Measurements from ENCODE around the gene P2RX4.
"Not testable (repeated sequence)": the region's sequence is repeated elsewhere in the genome, so short reads cannot be mapped to it uniquely, and the experiment has no call there.

Gene P2RX4

DNA sequence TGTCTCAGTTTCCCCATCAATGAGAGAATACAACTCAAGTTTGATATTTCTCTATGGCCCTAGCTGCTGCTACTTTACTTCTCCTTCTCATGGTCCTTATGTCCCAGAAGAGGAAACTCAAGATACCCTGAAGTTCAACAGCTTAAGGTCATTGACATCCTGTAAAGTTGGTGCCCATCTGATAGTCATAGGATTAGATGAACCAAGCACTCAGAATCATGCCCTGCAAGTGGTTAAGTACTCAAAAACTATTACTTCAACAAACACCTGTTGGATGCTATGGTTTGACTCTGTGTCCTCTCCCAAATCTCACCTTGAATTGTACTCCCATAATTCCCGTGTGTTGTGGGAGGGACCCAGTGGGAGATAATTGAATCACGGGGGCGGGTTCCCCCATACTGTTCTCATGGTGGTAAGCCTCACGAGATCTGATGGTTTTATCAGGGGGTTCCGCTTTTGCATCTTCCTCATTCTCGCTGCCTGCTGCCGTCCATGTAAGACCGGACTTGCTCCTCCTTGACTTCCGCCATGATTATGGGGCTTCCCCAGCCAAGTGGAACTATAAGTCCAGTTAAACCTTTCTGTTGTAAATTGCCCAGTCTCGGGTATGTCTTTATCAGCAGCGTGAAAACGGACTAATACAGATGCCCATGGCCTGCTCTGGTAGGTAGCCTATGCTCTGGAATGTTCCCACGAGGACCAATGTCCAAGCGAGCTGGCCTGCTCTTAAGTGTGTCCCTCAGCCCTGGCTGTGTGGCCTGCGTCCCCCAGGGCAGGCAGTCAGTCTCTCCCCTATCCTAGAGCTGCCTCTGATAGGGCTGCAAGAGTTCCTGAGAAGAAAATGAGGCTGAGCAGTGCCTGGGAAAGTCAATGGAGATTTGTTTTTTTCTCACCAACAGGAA, 68.5 kb downstream of the P2RX4 start:
- no peak for DNase-seq (ENCODE audit: low read depth)
- H3K4me3 ChIP-seq (ENCODE audit: low read depth, low read length): no peak overlapping the region
- TF ChIP-seq, protein P1, sequence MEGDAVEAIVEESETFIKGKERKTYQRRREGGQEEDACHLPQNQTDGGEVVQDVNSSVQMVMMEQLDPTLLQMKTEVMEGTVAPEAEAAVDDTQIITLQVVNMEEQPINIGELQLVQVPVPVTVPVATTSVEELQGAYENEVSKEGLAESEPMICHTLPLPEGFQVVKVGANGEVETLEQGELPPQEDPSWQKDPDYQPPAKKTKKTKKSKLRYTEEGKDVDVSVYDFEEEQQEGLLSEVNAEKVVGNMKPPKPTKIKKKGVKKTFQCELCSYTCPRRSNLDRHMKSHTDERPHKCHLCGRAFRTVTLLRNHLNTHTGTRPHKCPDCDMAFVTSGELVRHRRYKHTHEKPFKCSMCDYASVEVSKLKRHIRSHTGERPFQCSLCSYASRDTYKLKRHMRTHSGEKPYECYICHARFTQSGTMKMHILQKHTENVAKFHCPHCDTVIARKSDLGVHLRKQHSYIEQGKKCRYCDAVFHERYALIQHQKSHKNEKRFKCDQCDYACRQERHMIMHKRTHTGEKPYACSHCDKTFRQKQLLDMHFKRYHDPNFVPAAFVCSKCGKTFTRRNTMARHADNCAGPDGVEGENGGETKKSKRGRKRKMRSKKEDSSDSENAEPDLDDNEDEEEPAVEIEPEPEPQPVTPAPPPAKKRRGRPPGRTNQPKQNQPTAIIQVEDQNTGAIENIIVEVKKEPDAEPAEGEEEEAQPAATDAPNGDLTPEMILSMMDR (conservative IDR thresholded peaks at IDR 0.05; ENCODE audit: low read depth, low read length): no peak

DNA sequence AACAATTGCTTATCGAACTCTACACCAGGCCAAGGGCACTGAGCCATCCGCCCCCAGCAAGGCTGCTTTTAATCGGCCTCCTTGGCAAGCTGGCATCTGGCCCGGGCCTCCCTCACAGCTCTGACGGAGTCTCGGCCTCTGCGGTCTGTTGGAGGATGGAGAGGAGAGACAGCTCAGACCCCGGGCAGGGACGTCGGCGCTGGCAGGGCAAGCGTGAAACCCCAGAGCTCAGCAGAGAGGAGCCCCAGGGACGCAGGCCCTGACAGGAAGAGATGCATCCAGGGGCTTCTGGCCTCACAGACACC, 69.1 kb downstream of the P2RX4 start:
- no peak for DNase-seq (ENCODE audit: low read depth)
- TF ChIP-seq, protein P1 (conservative IDR thresholded peaks at IDR 0.05; ENCODE audit: low read depth, low read length): no peak
- H3K4me3 ChIP-seq (ENCODE audit: low read depth, low read length): no peak overlapping the region

DNA sequence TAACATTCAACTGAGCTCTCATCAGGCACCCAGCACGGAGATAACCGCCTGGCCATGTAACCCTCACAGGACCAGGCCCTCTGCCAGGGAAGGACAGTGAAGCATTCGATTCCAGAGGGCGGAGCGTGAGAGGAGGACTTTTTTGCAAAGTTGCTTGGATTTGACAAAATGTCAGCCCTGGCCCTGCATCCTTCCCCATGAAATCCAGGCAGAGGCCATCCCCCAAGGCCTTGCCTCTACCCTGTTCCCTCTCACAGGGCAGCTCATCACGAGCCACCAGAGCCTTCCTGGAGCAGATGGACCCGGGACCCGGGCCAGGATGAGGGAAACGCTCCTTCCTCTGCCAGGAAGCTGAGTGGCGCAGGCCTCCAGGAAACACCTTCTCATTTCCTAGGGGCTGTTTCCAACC, 69.6 kb downstream of the P2RX4 start:
- TF ChIP-seq, protein P1 (conservative IDR thresholded peaks at IDR 0.05; ENCODE audit: low read depth, low read length): no peak
- no peak overlapping the region for H3K4me3 ChIP-seq (ENCODE audit: low read depth, low read length)
- DNase-seq (ENCODE audit: low read depth): no peak

DNA sequence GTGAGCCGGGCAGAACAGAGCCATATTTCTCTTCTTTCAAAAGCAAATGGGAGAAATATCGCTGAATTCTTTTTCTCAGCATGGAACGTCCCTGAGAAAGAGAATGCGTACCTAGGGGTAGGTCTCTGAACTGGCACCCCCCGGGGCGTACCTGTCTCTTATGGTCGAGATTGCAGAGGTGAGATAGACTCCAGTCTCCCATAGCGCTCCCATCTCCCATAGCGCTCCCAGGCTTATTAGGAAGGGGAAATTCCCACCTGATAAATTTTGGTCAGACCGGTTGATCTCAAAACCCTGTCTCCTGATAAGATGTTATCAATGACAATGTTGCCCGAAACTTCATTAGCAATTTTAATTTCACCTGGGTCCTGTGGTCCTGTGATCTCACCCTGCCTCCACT, 70.6 kb downstream of the P2RX4 start:
- DNase-seq (ENCODE audit: low read depth); H3K4me3 ChIP-seq (ENCODE audit: low read depth, low read length): not testable (repeated sequence)

DNA sequence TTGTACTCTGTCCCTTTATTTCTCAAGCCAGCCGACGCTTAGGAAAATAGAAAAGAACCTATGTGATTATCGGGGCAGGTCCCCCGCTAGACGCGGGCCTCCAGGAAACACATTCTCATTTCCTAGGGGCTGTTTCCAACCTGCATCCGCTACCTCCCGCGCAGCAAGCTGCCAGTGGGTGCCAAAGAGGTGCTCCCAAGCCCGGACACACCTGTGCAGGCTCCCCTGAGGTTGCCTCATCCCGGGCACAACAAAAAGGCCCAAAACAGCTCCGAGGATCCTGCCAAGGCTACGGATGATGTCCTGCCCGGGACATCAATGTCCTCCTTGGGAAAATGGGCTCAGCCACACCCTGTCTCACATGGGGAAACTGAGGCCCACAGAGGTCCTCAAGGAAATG, 71.2 kb downstream of the P2RX4 start:
- not testable (repeated sequence) for H3K4me3 ChIP-seq (ENCODE audit: low read depth, low read length); DNase-seq (ENCODE audit: low read depth)

DNA sequence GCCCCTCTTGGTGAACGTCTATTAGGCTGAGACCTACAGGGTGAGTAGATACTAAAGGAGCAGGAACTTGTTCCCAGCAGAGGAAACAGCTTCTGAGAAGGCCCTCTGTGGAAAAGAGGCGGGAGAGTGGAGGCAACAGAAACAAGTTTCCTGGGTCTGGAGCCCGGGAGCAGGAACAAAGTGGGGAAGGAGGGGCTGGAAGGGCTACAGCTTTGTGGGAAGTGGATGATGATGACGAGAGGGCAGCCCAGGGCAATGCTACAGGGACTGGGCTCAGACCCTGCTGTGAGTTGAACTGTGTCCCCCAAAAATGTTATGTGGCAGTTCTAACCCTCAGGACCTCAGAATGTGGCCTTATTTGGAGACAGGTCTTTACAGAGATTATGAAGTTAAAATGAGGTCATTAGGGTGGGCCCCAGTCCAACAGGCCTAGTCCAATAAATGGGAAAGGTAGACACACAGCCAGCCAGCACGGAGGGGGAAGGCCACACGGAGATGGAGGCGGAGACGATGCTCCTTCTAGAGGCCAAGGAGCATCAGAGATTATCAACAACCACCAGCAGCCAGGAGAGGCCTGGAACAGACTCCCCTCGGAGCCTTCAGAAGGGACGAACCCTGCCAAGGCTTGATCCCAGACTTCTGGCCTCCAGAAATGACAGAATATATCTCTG, 72.3 kb downstream of the P2RX4 start:
- TF ChIP-seq, protein P1 (conservative IDR thresholded peaks at IDR 0.05; ENCODE audit: low read depth, low read length): no peak
- DNase-seq (ENCODE audit: low read depth): no peak
- no peak overlapping the region for H3K4me3 ChIP-seq (ENCODE audit: low read depth, low read length)

DNA sequence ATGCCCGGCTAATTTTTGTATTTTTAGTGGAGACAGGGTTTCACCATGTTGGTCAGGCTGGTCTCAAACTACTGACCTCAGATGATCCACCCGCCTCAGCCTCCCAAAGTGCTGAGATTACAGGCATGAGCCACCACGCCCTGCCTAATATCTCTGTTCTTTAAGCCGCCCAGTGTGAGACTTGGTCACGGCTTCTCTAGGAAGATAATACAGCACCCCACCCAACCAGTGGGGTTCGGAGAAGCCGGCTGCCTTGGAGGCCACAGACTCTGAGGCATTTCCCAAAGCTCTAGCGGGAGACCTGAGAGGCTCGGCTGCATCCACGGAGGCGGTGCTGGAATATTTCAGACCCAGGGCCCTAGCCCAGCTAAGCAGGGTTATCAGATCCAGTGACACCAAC, 73.0 kb downstream of the P2RX4 start:
- not testable (repeated sequence) for DNase-seq (ENCODE audit: low read depth); H3K4me3 ChIP-seq (ENCODE audit: low read depth, low read length)

DNA sequence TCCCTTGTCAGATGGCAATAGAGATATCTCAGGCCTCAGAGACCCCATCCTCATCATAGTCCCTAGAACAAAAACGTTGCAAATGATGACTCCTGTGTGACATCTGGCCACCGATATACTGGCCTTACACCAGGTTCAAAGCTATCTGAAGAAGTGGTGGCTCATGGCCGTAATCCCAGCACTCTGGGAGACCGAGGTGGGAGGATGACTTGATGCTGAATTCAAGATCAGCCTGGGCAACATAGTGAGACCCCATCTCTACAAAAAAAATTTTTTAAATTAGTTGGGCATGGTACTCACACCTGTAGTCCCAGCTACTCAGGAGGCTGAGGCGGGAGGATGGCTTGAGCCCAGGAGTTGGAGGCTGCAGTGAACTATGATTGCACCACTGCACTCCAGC, 73.5 kb downstream of the P2RX4 start:
- no peak overlapping the region for H3K4me3 ChIP-seq (ENCODE audit: low read depth, low read length)
- no peak for DNase-seq (ENCODE audit: low read depth)
- TF ChIP-seq, protein P1 (conservative IDR thresholded peaks at IDR 0.05; ENCODE audit: low read depth, low read length): no peak

Data from choroid plexus epithelial cell (primary cell).